ENCODE results near the gene LAT.

- TF ChIP-seq USF2 (IDR thresholded peaks at IDR 0.05; ENCODE audit: low read depth, low read length) (no peak), POLR2A (IDR thresholded peaks at IDR 0.05; ENCODE audit: low read depth, low read length) (no peak), CTCF (conservative IDR thresholded peaks at IDR 0.05; ENCODE audit: low read depth, low read length) (no peak), FOS (IDR thresholded peaks at IDR 0.05; ENCODE audit: low read depth, low read length) (no peak), CEBPB (IDR thresholded peaks at IDR 0.05; ENCODE audit: low read depth, low read length) (no peak), MAZ (IDR thresholded peaks at IDR 0.05; ENCODE audit: borderline replicate concordance, low read depth, low read length) (no peak), RCOR1 (IDR thresholded peaks at IDR 0.05; ENCODE audit: insufficient replicate concordance, low read length) (no peak), ELK1 (IDR thresholded peaks at IDR 0.05; ENCODE audit: borderline replicate concordance, low read depth, low read length) (no peak), BHLHE40 (IDR thresholded peaks at IDR 0.05; ENCODE audit: low read depth, low read length) (no peak), RFX5 (IDR thresholded peaks at IDR 0.05; ENCODE audit: low read depth, low read length) (no peak), MXI1 (IDR thresholded peaks at IDR 0.05; ENCODE audit: borderline replicate concordance, low read depth, low read length) (no peak), RAD21 (IDR thresholded peaks at IDR 0.05; ENCODE audit: low read length) (no peak), SMC3 (IDR thresholded peaks at IDR 0.05; ENCODE audit: low read depth, low read length) (no peak)
Observed at GRCh38 chr16:29014561-29015069, 29.8 kb downstream of the LAT start.
